Osteocyte (in vitro differentiated cells): Measurements from ENCODE around the gene FRZB. TPM values are rescaled to one million over a fixed set of nuclear protein-coding genes. Genes with fewer than 3 reads are reported as not detected.
"Not testable (repeated sequence)": the region's sequence is repeated elsewhere in the genome, so short reads cannot be mapped to it uniquely, and the experiment has no call there.

Experiments used
- DNase-seq: peaks from one replicate; pipeline ENCODE4 v3.0.0; 2021; ENCODE audit warnings: mixed read lengths; ENCODE audit not compliant: unreplicated experiment; ENCODE audit errors: extremely low spot score
- H3K27ac Mint-ChIP-seq: one replicate; pipeline ENCODE4 v1.8.0; 2021; ENCODE audit warnings: mild to moderate bottlenecking, mixed read lengths; ENCODE audit not compliant: unreplicated experiment
- H3K27me3 Mint-ChIP-seq: one replicate; pipeline ENCODE4 v1.8.0; 2021; ENCODE audit warnings: mixed read lengths; ENCODE audit not compliant: unreplicated experiment
- H3K36me3 Mint-ChIP-seq: one replicate; pipeline ENCODE4 v1.8.0; 2021; ENCODE audit warnings: mixed read lengths; ENCODE audit not compliant: unreplicated experiment
- H3K4me1 Mint-ChIP-seq: one replicate; pipeline ENCODE4 v1.8.0; 2021; ENCODE audit warnings: mixed read lengths; ENCODE audit not compliant: unreplicated experiment
- H3K4me3 Mint-ChIP-seq: one replicate; pipeline ENCODE4 v1.8.0; 2021; ENCODE audit warnings: mild to moderate bottlenecking, moderate library complexity, mixed read lengths; ENCODE audit not compliant: unreplicated experiment
- H3K9me3 Mint-ChIP-seq: one replicate; pipeline ENCODE4 v1.8.0; 2021; ENCODE audit warnings: mixed read lengths; ENCODE audit not compliant: unreplicated experiment
- total RNA-seq: library from RNA; stranded (reverse); gene quantifications from 2 replicates; pipeline ENCODE4 v1.2.1, GENCODE V29; 2021
- TF ChIP-seq, protein P1 (sequence below): fragments of 200-600 bp; sonication (generic); IDR thresholded peaks from 2 replicates; pipeline ENCODE4 v1.5.0; 2021; ENCODE audit warnings: antibody characterized with exemption, mild to moderate bottlenecking, moderate library complexity

Gene FRZB
- total RNA-seq, 1 donor from 2014 or later, result 46.6 TPM

DNA sequence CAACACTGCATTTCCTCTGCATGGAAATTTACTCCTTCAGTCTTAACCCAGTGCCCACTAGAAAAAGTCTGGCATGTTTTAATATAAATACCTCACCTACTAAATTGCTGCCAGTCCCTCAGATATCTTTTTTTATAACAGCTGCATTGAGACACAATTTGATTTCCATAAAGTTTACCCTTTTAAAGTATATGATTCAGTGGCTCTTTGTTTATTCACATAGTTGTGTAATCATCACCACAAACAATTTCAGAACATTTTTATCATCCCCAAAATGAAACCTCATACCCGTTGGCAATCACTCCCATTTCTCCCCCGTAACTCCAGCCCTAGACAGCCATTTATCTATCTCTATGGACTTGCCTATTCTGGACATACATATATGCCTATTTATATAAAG is 17.0 kb upstream of the FRZB start:
- Mint-ChIP-seq H3K4me3 (no peak overlapping the region), H3K27me3 (peaks cover 2% of the 10 kb centered on the region), H3K4me1 (peaks cover 16% of the 10 kb centered on the region), H3K27ac (no peak overlapping the region), H3K36me3 (peaks cover 4% of the 10 kb centered on the region), H3K9me3 (peaks cover 20% of the 10 kb centered on the region)
- TF ChIP-seq, protein P1, sequence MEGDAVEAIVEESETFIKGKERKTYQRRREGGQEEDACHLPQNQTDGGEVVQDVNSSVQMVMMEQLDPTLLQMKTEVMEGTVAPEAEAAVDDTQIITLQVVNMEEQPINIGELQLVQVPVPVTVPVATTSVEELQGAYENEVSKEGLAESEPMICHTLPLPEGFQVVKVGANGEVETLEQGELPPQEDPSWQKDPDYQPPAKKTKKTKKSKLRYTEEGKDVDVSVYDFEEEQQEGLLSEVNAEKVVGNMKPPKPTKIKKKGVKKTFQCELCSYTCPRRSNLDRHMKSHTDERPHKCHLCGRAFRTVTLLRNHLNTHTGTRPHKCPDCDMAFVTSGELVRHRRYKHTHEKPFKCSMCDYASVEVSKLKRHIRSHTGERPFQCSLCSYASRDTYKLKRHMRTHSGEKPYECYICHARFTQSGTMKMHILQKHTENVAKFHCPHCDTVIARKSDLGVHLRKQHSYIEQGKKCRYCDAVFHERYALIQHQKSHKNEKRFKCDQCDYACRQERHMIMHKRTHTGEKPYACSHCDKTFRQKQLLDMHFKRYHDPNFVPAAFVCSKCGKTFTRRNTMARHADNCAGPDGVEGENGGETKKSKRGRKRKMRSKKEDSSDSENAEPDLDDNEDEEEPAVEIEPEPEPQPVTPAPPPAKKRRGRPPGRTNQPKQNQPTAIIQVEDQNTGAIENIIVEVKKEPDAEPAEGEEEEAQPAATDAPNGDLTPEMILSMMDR, result no peak
- no peak for DNase-seq

DNA sequence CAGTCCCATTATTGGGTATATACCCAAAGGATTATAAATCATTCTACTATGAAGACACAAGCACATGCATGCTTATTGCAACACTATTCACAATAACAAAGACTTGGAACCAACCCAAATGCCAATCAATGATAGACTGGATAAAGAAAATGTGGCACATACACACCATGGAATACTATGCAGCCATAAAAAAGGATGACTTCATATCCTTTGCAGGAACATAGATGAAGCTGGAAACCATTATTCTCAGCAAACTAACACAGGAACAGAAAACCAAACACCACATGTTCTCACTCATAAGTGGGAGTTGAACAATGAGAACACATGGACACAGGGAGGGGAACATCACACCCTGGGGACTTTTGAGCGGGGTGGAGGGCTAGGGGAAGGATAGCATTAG is 13.7 kb upstream of the FRZB start:
- Mint-ChIP-seq H3K9me3 (peaks cover 38% of the 10 kb centered on the region), H3K36me3 (peaks cover 13% of the 10 kb centered on the region)
- DNase-seq, H3K4me1 Mint-ChIP-seq, H3K27ac Mint-ChIP-seq, H3K4me3 Mint-ChIP-seq, H3K27me3 Mint-ChIP-seq: not testable (repeated sequence)

GRCh38 chr2:182876653-182877052 is 10.2 kb upstream of the FRZB start:
- Mint-ChIP-seq H3K9me3 (peaks cover 43% of the 10 kb centered on the region), H3K36me3 (peaks cover 15% of the 10 kb centered on the region)
- H3K27me3 Mint-ChIP-seq, H3K4me1 Mint-ChIP-seq, H3K4me3 Mint-ChIP-seq, DNase-seq, H3K27ac Mint-ChIP-seq: not testable (repeated sequence)

DNA sequence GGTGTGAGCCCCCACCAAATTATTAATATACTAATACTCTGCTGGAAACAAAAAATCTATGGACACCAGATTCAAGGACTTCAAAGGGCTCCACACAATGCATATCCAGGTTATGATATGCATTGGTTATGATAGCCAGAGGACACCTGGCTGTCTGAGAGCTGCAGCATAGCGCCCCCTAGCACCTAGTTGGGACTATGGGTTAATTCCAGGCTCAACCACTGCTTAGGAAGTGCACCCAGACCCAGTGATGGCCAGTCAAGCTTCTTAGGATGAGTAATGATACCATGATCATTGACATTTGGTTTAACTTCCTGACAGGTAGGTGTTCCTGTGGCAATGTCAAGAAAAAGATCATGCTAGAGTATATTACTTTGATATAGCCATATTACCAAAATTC is 3.8 kb upstream of the FRZB start:
- H3K4me1 Mint-ChIP-seq, result peaks cover 31% of the 10 kb centered on the region
- H3K27ac Mint-ChIP-seq, result no peak overlapping the region
- peaks cover 5% of the 10 kb centered on the region for H3K9me3 Mint-ChIP-seq
- H3K4me3 Mint-ChIP-seq, result no peak overlapping the region
- H3K36me3 Mint-ChIP-seq, result peaks cover 2% of the 10 kb centered on the region
- H3K27me3 Mint-ChIP-seq, result peaks cover 4% of the 10 kb centered on the region
- TF ChIP-seq, protein P1, result peak; percentile 25
- no peak for DNase-seq

DNA sequence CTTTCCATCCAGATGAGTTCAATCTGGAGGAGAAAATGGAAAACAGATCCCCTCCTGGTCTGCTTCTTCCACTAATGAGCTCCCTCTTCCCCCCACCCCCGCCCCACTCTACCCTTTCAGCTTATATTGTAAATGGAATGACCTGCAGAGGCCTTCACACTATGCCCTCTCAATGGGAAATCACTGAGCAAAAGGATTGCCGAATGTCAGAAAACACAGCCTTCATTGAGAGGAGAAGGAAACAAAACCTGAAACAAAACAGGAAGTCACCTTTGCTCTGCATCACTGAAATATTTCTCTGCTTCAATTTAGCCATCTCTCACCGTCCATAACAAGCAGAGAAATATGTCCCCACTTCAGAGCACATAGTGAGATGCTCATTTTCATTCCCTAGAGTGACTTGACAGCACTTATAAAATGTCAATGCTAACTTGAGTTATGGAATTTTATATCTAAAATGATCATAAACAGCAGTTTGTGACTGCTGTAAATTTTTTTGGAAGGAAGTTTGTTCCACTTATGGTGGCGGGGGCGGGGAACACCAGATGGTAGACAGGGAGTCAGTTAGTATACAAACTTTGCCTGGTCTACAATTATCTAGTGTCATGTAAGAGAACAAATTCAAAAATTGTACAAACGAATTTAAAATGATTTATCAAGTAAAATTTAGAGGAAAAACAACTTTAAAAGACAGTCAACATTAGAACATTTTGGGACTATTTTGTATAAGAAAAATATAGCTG is 1.8 kb upstream of the FRZB start:
- no peak overlapping the region for H3K27ac Mint-ChIP-seq
- H3K4me3 Mint-ChIP-seq, result no peak overlapping the region
- TF ChIP-seq, protein P1, result no peak
- peaks cover 15% of the 10 kb centered on the region for H3K27me3 Mint-ChIP-seq
- peaks cover 45% of the 10 kb centered on the region for H3K4me1 Mint-ChIP-seq
- no peak for DNase-seq
- peaks cover 2% of the 10 kb centered on the region for H3K36me3 Mint-ChIP-seq
- H3K9me3 Mint-ChIP-seq, result no peaks in the 10 kb centered on the region

DNA sequence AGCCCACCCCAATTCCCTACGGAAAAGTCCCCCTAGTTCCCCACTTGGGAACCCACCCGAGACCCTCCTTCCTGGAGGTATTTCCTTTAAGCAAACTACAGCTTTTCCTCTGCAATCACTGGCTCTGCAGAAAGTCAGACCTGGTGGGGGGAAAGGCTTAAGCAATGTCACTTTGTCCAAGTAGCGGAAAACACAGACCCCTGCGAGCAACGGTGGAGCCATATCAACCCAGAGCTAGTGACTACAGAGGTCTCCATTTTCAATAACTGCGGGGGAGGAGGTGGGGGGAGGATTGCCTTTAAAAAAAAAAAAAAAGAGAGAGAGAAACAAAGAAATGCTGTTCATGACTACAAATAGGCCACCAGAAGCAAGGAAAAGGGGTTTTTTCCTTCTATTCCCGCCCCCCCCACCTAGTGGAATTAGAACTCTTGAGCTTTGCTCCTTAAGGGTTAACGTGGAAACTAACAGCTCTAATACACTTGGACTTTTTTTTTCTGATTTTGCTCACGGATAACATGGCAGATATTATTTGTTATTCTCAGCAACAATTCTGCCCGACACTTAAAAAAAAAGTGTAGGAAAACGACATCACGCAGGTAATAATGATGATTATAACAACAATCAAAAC is 1.1 kb upstream of the FRZB start:
- peaks cover 15% of the 10 kb centered on the region for H3K27me3 Mint-ChIP-seq
- no peaks in the 10 kb centered on the region for H3K36me3 Mint-ChIP-seq
- peaks cover 47% of the 10 kb centered on the region for H3K4me1 Mint-ChIP-seq
- no peaks in the 10 kb centered on the region for H3K9me3 Mint-ChIP-seq
- H3K4me3 Mint-ChIP-seq, result peak overlapping the region; percentile 76
- no peak for DNase-seq
- H3K27ac Mint-ChIP-seq, result peak overlapping the region; percentile 66
- TF ChIP-seq, protein P1, result no peak
